ENCODE results near the gene SSX7.
"Not testable (repeated sequence)": the region's sequence is repeated elsewhere in the genome, so short reads cannot be mapped to it uniquely, and the experiment has no call there.

DNA sequence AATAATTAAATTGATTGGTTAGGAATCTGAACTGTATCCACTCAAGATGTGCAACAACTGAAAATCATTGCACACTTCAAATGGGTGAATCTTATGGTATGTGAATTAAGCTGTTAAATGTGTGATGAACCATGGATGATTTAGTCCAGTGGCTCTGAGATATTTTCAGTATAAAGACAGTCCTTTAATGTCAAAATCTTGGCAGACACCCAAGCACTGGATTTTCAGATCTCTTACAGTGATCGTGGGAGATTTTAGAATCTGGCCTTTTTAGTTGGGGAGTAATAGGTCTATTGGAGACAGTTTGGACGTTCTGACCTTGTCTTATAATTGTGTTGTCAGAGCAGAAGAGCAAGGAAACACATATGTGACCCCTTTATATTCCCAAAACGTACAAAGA is 4.0 kb downstream of the SSX7 start:
- TF ChIP-seq OSR1 (CRISPR knock-in tag; IDR thresholded peaks at IDR 0.05); ISL1 (CRISPR knock-in tag; IDR thresholded peaks at IDR 0.05); POU6F1 (CRISPR knock-in tag; IDR thresholded peaks at IDR 0.05; ENCODE audit: borderline replicate concordance, low read depth): not testable (repeated sequence)

All from SK-N-SH treated with all-trans-retinoic acid at 6 μM for 48 hours (cell line).